ENCODE measurements around the gene RPL10.

GRCh38 chrX:154435171-154435733, 37.1 kb downstream of the RPL10 start:
- TF ChIP-seq CTCF (IDR thresholded peaks at IDR 0.05) (no peak), POLR2A (IDR thresholded peaks at IDR 0.05; ENCODE audit: low read depth) (no peak), POLR2AphosphoS5 (IDR thresholded peaks at IDR 0.05) (no peak), EP300 (IDR thresholded peaks at IDR 0.05) (no peak)
